H1 (cell line): ENCODE results near the gene LCE6A. TPM values are rescaled to one million over a fixed set of nuclear protein-coding genes. Genes with fewer than 3 reads are reported as not detected.

ENCODE experiments used
- CTCF ChIA-PET: fragments of 300-600 bp; sonication (Branson Sonifier 250); formaldehyde crosslinking; loops from one replicate; lab custom pipeline; 2021; ENCODE audit not compliant: partially characterized antibody; lab: Charles Lee
- POLR2A ChIA-PET: fragments of 300-600 bp; sonication (Branson Sonifier 250); formaldehyde crosslinking; loops from one replicate; lab custom pipeline; 2021; ENCODE audit warnings: inconsistent platforms; ENCODE audit not compliant: partially characterized antibody; lab: Charles Lee
- DNase-seq, 2 experiments: peaks; one replicate each; pipeline versions ENCODE4 v3.0.0 to v3.0.0-alpha.2; 2010 to 2022; ENCODE audit warnings: low spot score in 2 of 2, low read depth in 1 of 2, mixed read lengths in 1 of 2
- FAIRE-seq: peaks from 2 replicates; lab custom pipeline; 2011; peaks lifted over from hg19 to GRCh38; lab: Jason Lieb, UNC
- H2AFZ ChIP-seq: 2 replicates; pipeline ENCODE4 v1.8.1; 2012; ENCODE audit warnings: low read length, inconsistent platforms
- H2AK5ac ChIP-seq: 2 replicates; pipeline ENCODE4 v1.6.1; 2013; ENCODE audit warnings: low read depth, low read length
- H2BK120ac ChIP-seq: replicated peaks from 2 replicates; pipeline ENCODE3; 2013; ENCODE audit warnings: low read depth, low read length, inconsistent platforms
- H2BK12ac ChIP-seq: 2 replicates; pipeline ENCODE4 v1.6.1; 2013; ENCODE audit warnings: low read depth, low read length
- H2BK15ac ChIP-seq: 2 replicates; pipeline ENCODE4 v1.6.1; 2013; ENCODE audit warnings: low read length
- H2BK20ac ChIP-seq: 2 replicates; pipeline ENCODE4 v1.6.1; 2013; ENCODE audit warnings: low read length
- H2BK5ac ChIP-seq: 2 replicates; pipeline ENCODE4 v1.6.1; 2013; ENCODE audit warnings: low read depth, low read length
- H3K14ac ChIP-seq: 2 replicates; pipeline ENCODE4 v1.6.1; 2013; ENCODE audit warnings: inconsistent platforms; ENCODE audit not compliant: insufficient read length
- H3K18ac ChIP-seq: 2 replicates; pipeline ENCODE4 v1.6.1; 2013; ENCODE audit warnings: low read length; ENCODE audit errors: extremely low read depth
- H3K23ac ChIP-seq: 2 replicates; pipeline ENCODE4 v1.6.1; 2013; ENCODE audit warnings: inconsistent platforms; ENCODE audit not compliant: insufficient read length
- H3K23me2 ChIP-seq: 2 replicates; pipeline ENCODE4 v1.6.1; 2013; ENCODE audit warnings: low read depth, low read length
- H3K27ac ChIP-seq: 2 replicates; pipeline ENCODE4 v1.6.1; 2011; ENCODE audit warnings: low read depth, low read length, inconsistent platforms
- H3K27me3 ChIP-seq, 4 experiments: replicated peaks in 1 of 4; 1 replicate in 1 of 4; 2 replicates in 3 of 4; pipeline versions ENCODE4 v1.6.1 to v1.8.1; 2011 to 2013; ENCODE audit warnings: low read length in 3 of 4, mild to moderate bottlenecking in 3 of 4, inconsistent platforms in 2 of 4, mixed read lengths in 2 of 4, moderate library complexity in 1 of 4; ENCODE audit not compliant: control insufficient read depth in 3 of 4, insufficient read depth in 3 of 4; ENCODE audit errors: extremely low read depth in 1 of 4
- H3K36me3 ChIP-seq, 4 experiments: 2 replicates each; pipeline versions ENCODE4 v1.6.1 to v1.8.1; 2011 to 2013; ENCODE audit warnings: mild to moderate bottlenecking in 4 of 4, low read length in 3 of 4, moderate library complexity in 2 of 4, control low read depth in 1 of 4, inconsistent platforms in 1 of 4; ENCODE audit not compliant: insufficient read depth in 4 of 4, control insufficient read depth in 2 of 4
- H3K4ac ChIP-seq: replicated peaks from 2 replicates; pipeline ENCODE3; 2013; ENCODE audit warnings: low read length, low read depth, mixed read lengths, inconsistent platforms; ENCODE audit not compliant: insufficient read length
- H3K4me1 ChIP-seq, 4 experiments: replicated peaks in 1 of 4; 1 replicate in 1 of 4; 2 replicates in 3 of 4; pipeline versions ENCODE4 v1.6.1 to v1.8.1; 2011 to 2013; ENCODE audit warnings: low read length in 3 of 4, inconsistent platforms in 2 of 4, mixed read lengths in 1 of 4; ENCODE audit not compliant: insufficient read depth in 4 of 4, control insufficient read depth in 3 of 4
- H3K4me2 ChIP-seq, 2 experiments: 2 replicates each; pipeline versions ENCODE4 v1.6.1 to v1.8.1; 2011 to 2013; ENCODE audit warnings: low read depth in 2 of 2, low read length in 2 of 2, control low read depth in 1 of 2, inconsistent platforms in 1 of 2, mild to moderate bottlenecking in 1 of 2; ENCODE audit not compliant: insufficient read depth in 1 of 2
- H3K4me3 ChIP-seq, 4 experiments: fragments of 200-600, 300-600 bp in 1 of 4; sonication (generic), shearing (Covaris generic), sonication (Bioruptor Twin) in 1 of 4; 2 replicates each; pipeline versions ENCODE4 v1.5.1 to v1.8.1; 2011 to 2016; ENCODE audit warnings: low read length in 4 of 4, low read depth in 3 of 4, control low read depth in 2 of 4, inconsistent platforms in 2 of 4, mild to moderate bottlenecking in 2 of 4, mixed read lengths in 1 of 4, moderate library complexity in 1 of 4; ENCODE audit not compliant: insufficient read depth in 2 of 4; ENCODE audit errors: extremely low read depth in 1 of 4
- H3K56ac ChIP-seq: replicated peaks from 2 replicates; pipeline ENCODE3; 2013; ENCODE audit warnings: low read depth, mild to moderate bottlenecking, mixed read lengths, low read length, inconsistent platforms; ENCODE audit not compliant: insufficient read length
- H3K79me1 ChIP-seq: 2 replicates; pipeline ENCODE4 v1.6.1; 2013; ENCODE audit warnings: low read depth, low read length, control low read depth
- H3K79me2 ChIP-seq, 2 experiments: 2 replicates each; pipeline versions ENCODE4 v1.6.1 to v1.8.1; 2012 to 2013; ENCODE audit warnings: low read length in 2 of 2, mild to moderate bottlenecking in 2 of 2, inconsistent platforms in 1 of 2; ENCODE audit not compliant: insufficient read depth in 2 of 2, control insufficient read depth in 1 of 2
- H3K9ac ChIP-seq, 4 experiments: replicated peaks in 1 of 4; 1 replicate in 1 of 4; 2 replicates in 3 of 4; pipeline versions ENCODE4 v1.6.1 to v1.8.1; 2011 to 2013; ENCODE audit warnings: low read depth in 3 of 4, low read length in 3 of 4, control low read depth in 2 of 4, mild to moderate bottlenecking in 2 of 4, moderate library complexity in 2 of 4, inconsistent platforms in 1 of 4; ENCODE audit errors: extremely low read depth in 1 of 4
- H3K9me3 ChIP-seq, 2 experiments: 2 replicates each; pipeline versions ENCODE4 v1.6.1 to v1.8.1; 2012 to 2013; ENCODE audit warnings: mild to moderate bottlenecking in 2 of 2, moderate library complexity in 2 of 2, control low read depth in 1 of 2, inconsistent platforms in 1 of 2, low read depth in 1 of 2, low read length in 1 of 2, mixed read lengths in 1 of 2; ENCODE audit not compliant: insufficient read depth in 2 of 2
- H4K20me1 ChIP-seq, 2 experiments: replicated peaks in 1 of 2; 2 replicates each; pipeline versions ENCODE3 to v1.8.1; 2011 to 2013; ENCODE audit warnings: inconsistent platforms in 2 of 2, low read length in 2 of 2, mild to moderate bottlenecking in 1 of 2; ENCODE audit not compliant: insufficient read depth in 2 of 2, control insufficient read depth in 1 of 2
- H4K5ac ChIP-seq: 2 replicates; pipeline ENCODE4 v1.6.1; 2013; ENCODE audit warnings: low read length, low read depth, mixed read lengths, inconsistent platforms; ENCODE audit not compliant: insufficient read length
- H4K8ac ChIP-seq: 2 replicates; pipeline ENCODE4 v1.8.0; 2013; ENCODE audit warnings: mild to moderate bottlenecking, moderate library complexity, low read length, inconsistent platforms; ENCODE audit not compliant: insufficient read depth; ENCODE audit errors: extremely low read depth
- H4K91ac ChIP-seq: replicated peaks from 2 replicates; pipeline ENCODE3; 2013; ENCODE audit warnings: low read length, mixed read lengths, inconsistent platforms; ENCODE audit not compliant: insufficient read length
- ASH2L ChIP-seq: fragments of 200-600, 300-600 bp; sonication (generic); IDR thresholded peaks from one replicate; pipeline ENCODE4 v1.7.1; 2017; ENCODE audit warnings: low read length
- CEBPB ChIP-seq: IDR thresholded peaks from 2 replicates; pipeline ENCODE4 v1.6.1; 2012; ENCODE audit warnings: low read depth, low read length
- CTBP2 ChIP-seq: IDR thresholded peaks from 2 replicates; pipeline ENCODE4 v1.7.0; 2011; ENCODE audit warnings: borderline replicate concordance, mild to moderate bottlenecking, moderate library complexity, mixed read lengths, low read length; ENCODE audit not compliant: insufficient read depth, insufficient read length
- GABPA ChIP-seq: IDR thresholded peaks from 2 replicates; pipeline ENCODE4 v1.6.1; 2011; ENCODE audit warnings: mild to moderate bottlenecking, low read length, moderate library complexity, borderline replicate concordance; ENCODE audit not compliant: insufficient read depth
- JUN ChIP-seq: IDR thresholded peaks from 2 replicates; pipeline ENCODE4 v1.6.1; 2011; ENCODE audit warnings: low read depth, mild to moderate bottlenecking, improper control_type of control experiment, low read length
- JUND ChIP-seq: IDR thresholded peaks from 2 replicates; pipeline ENCODE4 v1.6.1; 2011; ENCODE audit warnings: mild to moderate bottlenecking, improper control_type of control experiment, low read length
- POLR2A ChIP-seq, 2 experiments: IDR thresholded peaks; 1 replicate in 1 of 2; 2 replicates in 1 of 2; pipeline ENCODE4 v1.6.1; 2011; ENCODE audit warnings: low read depth in 2 of 2, low read length in 2 of 2, mild to moderate bottlenecking in 2 of 2; ENCODE audit errors: control extremely low read depth in 1 of 2
- RBBP5 ChIP-seq: IDR thresholded peaks from 2 replicates; pipeline ENCODE4 v1.7.1; 2012; ENCODE audit warnings: low read depth, mild to moderate bottlenecking, inconsistent platforms, low read length, moderate library complexity, borderline replicate concordance
- RFX5 ChIP-seq: IDR thresholded peaks from 2 replicates; pipeline ENCODE4 v1.6.1; 2011; ENCODE audit warnings: low read depth, low read length, improper control_type of control experiment, borderline replicate concordance
- RNF2 ChIP-seq: fragments of 200-900, 300-1000 bp; sonication (generic); IDR thresholded peaks from 2 replicates; pipeline ENCODE4 v1.7.1; 2016; ENCODE audit warnings: borderline replicate concordance, low read depth, mild to moderate bottlenecking, antibody characterized with exemption, low read length; ENCODE audit not compliant: poor library complexity, severe bottlenecking; ENCODE audit errors: missing control alignments
- SIX5 ChIP-seq: IDR thresholded peaks from 2 replicates; pipeline ENCODE4 v1.6.1; 2011; ENCODE audit warnings: mild to moderate bottlenecking, low read depth, low read length
- SP1 ChIP-seq: IDR thresholded peaks from 2 replicates; pipeline ENCODE4 v1.6.1; 2011; ENCODE audit warnings: low read depth, low read length
- SP4 ChIP-seq: IDR thresholded peaks from 2 replicates; pipeline ENCODE4 v1.6.1; 2012; ENCODE audit warnings: low read length, inconsistent platforms
- SUZ12 ChIP-seq: fragments of 200-600 bp; sonication (generic); IDR thresholded peaks from 2 replicates; pipeline ENCODE4 v1.6.1; 2012; ENCODE audit warnings: mild to moderate bottlenecking, inconsistent platforms, low read length, moderate library complexity, mixed read lengths
- TBP ChIP-seq: IDR thresholded peaks from 2 replicates; pipeline ENCODE4 v1.6.1; 2011; ENCODE audit warnings: low read depth, low read length, improper control_type of control experiment
- WGBS, 2 experiments: shearing (Covaris generic) in 1 of 2; methylation state at CpG; one replicate each; pipeline versions ENCODE4 v1.1.6 to v1.1.7; 2013 to 2015; ENCODE audit warnings: low lambda C conversion rate in 2 of 2, mixed read lengths in 2 of 2, inconsistent platforms in 1 of 2, low coverage in 1 of 2, missing lambda C conversion rate in 1 of 2; ENCODE audit not compliant: insufficient replicate concordance in 2 of 2, insufficient coverage in 1 of 2, insufficient read length in 1 of 2; ENCODE audit errors: extremely low coverage in 1 of 2, missing lambda C conversion rate in 1 of 2; 5-methylcytosine and 5-hydroxymethylcytosine counted together
- polyA plus RNA-seq, 7 experiments: library from polyadenylated mRNA; depleted of rRNA in 3 of 7; stranded (reverse) in 5 of 7; unstranded in 2 of 7; fragments of >200 nt in 5 of 7; fragments of 200-250 nt in 2 of 7; gene quantifications; 1 replicate in 5 of 7; 2 replicates in 1 of 7; 4 replicates in 1 of 7; pipeline versions ENCODE4 v1.2.1 to v1.2.3, GENCODE V29; 2011 to 2013; ENCODE audit warnings: missing spikeins in 2 of 7, mixed read lengths in 2 of 7
- total RNA-seq: library from RNA; stranded (reverse); fragmentation: NEBNext Ultra II Directional; extraction: Animal tissue kit (Norgen Biotek cat#: 25700); gene quantifications from 2 replicates; pipeline ENCODE4 v1.2.1, GENCODE V29; 2021
- TF ChIP-seq, protein P1 (sequence below): IDR thresholded peaks from 2 replicates; pipeline ENCODE4 v1.6.1; 2012; ENCODE audit warnings: inconsistent platforms

Gene LCE6A
- total and polyA plus RNA-seq, 2 of the 8 experiments (the other 6 are each of a cell fraction or from before 2014, with no cell fraction given) = not detected

DNA sequence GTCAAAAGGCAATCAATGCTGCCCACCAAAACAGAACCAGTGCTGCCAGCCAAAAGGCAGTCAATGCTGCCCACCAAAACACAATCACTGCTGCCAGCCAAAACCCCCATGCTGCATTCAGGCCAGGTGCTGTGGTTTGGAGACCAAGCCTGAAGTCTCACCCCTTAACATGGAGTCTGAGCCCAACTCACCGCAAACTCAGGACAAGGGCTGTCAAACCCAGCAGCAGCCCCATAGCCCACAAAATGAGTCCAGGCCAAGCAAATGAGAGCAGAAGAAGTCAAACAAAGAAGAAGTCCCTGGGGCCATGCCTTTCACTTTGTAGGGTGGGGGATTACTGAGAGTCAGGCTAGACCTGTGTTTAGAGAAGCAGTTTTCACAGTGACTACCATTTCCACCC, 41.9 kb downstream of the LCE6A start:
- Histone ChIP-seq H3K14ac (no peak overlapping the region), H3K36me3 (no peaks in the 10 kb centered on the region), H4K8ac (no peak overlapping the region), H2BK120ac (no peak overlapping the region), H2AK5ac (no peak overlapping the region), H3K9ac (no peak overlapping the region), H4K20me1 (no peaks in the 10 kb centered on the region), H3K9me3 (peaks cover 3 to 6% of the 10 kb centered on the region in 2 experiments; a peak in 2 of 4 replicates), H3K27me3 (no peaks in the 10 kb centered on the region), H4K91ac (no peak overlapping the region), H2BK12ac (no peak overlapping the region), H3K23me2 (no peaks in the 10 kb centered on the region), H3K4me1 (no peaks in the 10 kb centered on the region), H3K18ac (no peak overlapping the region), H2BK5ac (no peak overlapping the region), H4K5ac (no peak overlapping the region), H3K4ac (no peak overlapping the region), H3K79me1 (no peaks in the 10 kb centered on the region), H2BK20ac (no peak overlapping the region), H3K23ac (no peak overlapping the region), H2AFZ (no peak overlapping the region), H3K79me2 (no peaks in the 10 kb centered on the region), H3K4me3 (no peak overlapping the region), H3K27ac (no peak overlapping the region), H2BK15ac (no peak overlapping the region), H3K4me2 (no peak overlapping the region), H3K56ac (no peak overlapping the region)
- no peak for DNase-seq
- WGBS, 2 experiments = 92% methylated on average over 1 of the region's 1 CpG; no CpG with 5 or more reads in 1 of the 2 experiments
- ChIA-PET CTCF (interaction anchor here (1.1 kb wide), 1 partner anchor 308 kb away, joined by 3 read pairs; no protein-coding TSS in a partner anchor), POLR2A (no interaction called here)
- FAIRE-seq = no peak
- TF ChIP-seq SIX5 (no peak), SUZ12 (no peak), POLR2A (IDR thresholded peaks at IDR 0.05; ENCODE audit: control extremely low read depth in 1 of 2, low read depth in 2 of 2, low read length in 2 of 2) (no peak), RNF2 (no peak), SP1 (no peak), CTBP2 (no peak), GABPA (no peak), SP4 (no peak), ASH2L (no peak), JUN (no peak), RFX5 (no peak), TBP (no peak), CEBPB (no peak), RBBP5 (no peak), JUND (no peak)
- TF ChIP-seq, protein P1, sequence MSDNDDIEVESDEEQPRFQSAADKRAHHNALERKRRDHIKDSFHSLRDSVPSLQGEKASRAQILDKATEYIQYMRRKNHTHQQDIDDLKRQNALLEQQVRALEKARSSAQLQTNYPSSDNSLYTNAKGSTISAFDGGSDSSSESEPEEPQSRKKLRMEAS = no peak
